HepG2 (cell line): ENCODE measurements around the gene ITGAV. TPM values are rescaled to one million over a fixed set of nuclear protein-coding genes. Genes with fewer than 3 reads are reported as not detected.

Experiments
- ARID2 ChIP-seq: sonication (generic); formaldehyde crosslinking; IDR thresholded peaks from 2 replicates; pipeline ENCODE4 v1.8.1; 2022; ENCODE audit warnings: mild to moderate bottlenecking, missing genetic modification reagents, borderline replicate concordance
- ATF1 ChIP-seq: IDR thresholded peaks from 2 replicates; pipeline ENCODE4 v1.6.1; 2016; ENCODE audit warnings: mild to moderate bottlenecking, control low read depth
- BRCA1 ChIP-seq: sonication (generic); formaldehyde crosslinking; IDR thresholded peaks from 2 replicates; pipeline ENCODE4 v1.4.0; 2020; ENCODE audit warnings: missing genetic modification reagents
- CERS6 ChIP-seq: sonication (generic); formaldehyde crosslinking; IDR thresholded peaks from 2 replicates; pipeline ENCODE4 v1.5.0; 2020; ENCODE audit warnings: missing genetic modification reagents
- EP300 ChIP-seq, 3 experiments: sonication (generic) in 1 of 3; formaldehyde crosslinking in 1 of 3; IDR thresholded peaks; 2 replicates each; pipeline versions ENCODE4 v1.5.1 to v1.6.1; 2011 to 2020; ENCODE audit warnings: low read depth in 2 of 3, low read length in 2 of 3, borderline replicate concordance in 1 of 3, improper control_type of control experiment in 1 of 3, mild to moderate bottlenecking in 1 of 3, missing genetic modification reagents in 1 of 3, moderate library complexity in 1 of 3
- HNF4G ChIP-seq, 2 experiments: sonication (generic) in 1 of 2; formaldehyde crosslinking in 1 of 2; IDR thresholded peaks; 2 replicates each; pipeline versions ENCODE4 v1.4.0 to v1.6.1; 2011 to 2020; ENCODE audit warnings: borderline replicate concordance in 2 of 2, low read depth in 2 of 2, mild to moderate bottlenecking in 2 of 2, low read length in 1 of 2, missing genetic modification reagents in 1 of 2, moderate library complexity in 1 of 2
- HOXA3 ChIP-seq: sonication (generic); formaldehyde crosslinking; IDR thresholded peaks from 2 replicates; pipeline ENCODE4 v1.5.0; 2020; ENCODE audit warnings: missing genetic modification reagents
- JUN ChIP-seq: sonication (generic); formaldehyde crosslinking; IDR thresholded peaks from 2 replicates; pipeline ENCODE4 v1.4.0; 2020; ENCODE audit warnings: mild to moderate bottlenecking, missing genetic modification reagents
- MATR3 ChIP-seq: sonication (generic); formaldehyde crosslinking; IDR thresholded peaks from 2 replicates; pipeline ENCODE4 v1.4.0; 2020; ENCODE audit warnings: missing genetic modification reagents
- NBN ChIP-seq: fragments of 450-650 bp; conservative IDR thresholded peaks from 2 replicates; pipeline ENCODE4 v1.6.1; 2017
- PLSCR1 ChIP-seq: sonication (generic); formaldehyde crosslinking; IDR thresholded peaks from 2 replicates; pipeline ENCODE4 v1.5.0; 2020; ENCODE audit warnings: missing genetic modification reagents, mild to moderate bottlenecking, borderline replicate concordance
- REXO4 ChIP-seq: sonication (generic); formaldehyde crosslinking; IDR thresholded peaks from 2 replicates; pipeline ENCODE4 v1.8.0; 2022; ENCODE audit warnings: missing genetic modification reagents, mild to moderate bottlenecking, borderline replicate concordance
- SCMH1 ChIP-seq: sonication (generic); formaldehyde crosslinking; IDR thresholded peaks from 2 replicates; pipeline ENCODE4 v1.9.0; 2021; ENCODE audit warnings: missing genetic modification reagents, mild to moderate bottlenecking, borderline replicate concordance
- TAF1 ChIP-seq: sonication (generic); formaldehyde crosslinking; IDR thresholded peaks from 2 replicates; pipeline ENCODE4 v1.4.0; 2020; ENCODE audit warnings: missing genetic modification reagents
- ZBTB3 ChIP-seq: sonication (generic); formaldehyde crosslinking; IDR thresholded peaks from 2 replicates; pipeline ENCODE4 v1.4.0; 2020; ENCODE audit warnings: low read depth, mild to moderate bottlenecking, moderate library complexity, missing genetic modification reagents, borderline replicate concordance
- ZNF33A ChIP-seq: sonication (generic); formaldehyde crosslinking; IDR thresholded peaks from 2 replicates; pipeline ENCODE4 v1.5.1; 2020; ENCODE audit warnings: missing genetic modification reagents, mild to moderate bottlenecking, moderate library complexity, borderline replicate concordance
- ZNF564 ChIP-seq: sonication (generic); formaldehyde crosslinking; IDR thresholded peaks from 2 replicates; pipeline ENCODE4 v1.8.1; 2023; ENCODE audit warnings: mild to moderate bottlenecking, missing genetic modification reagents
- ZNF674 ChIP-seq: sonication (generic); formaldehyde crosslinking; IDR thresholded peaks from 2 replicates; pipeline ENCODE4 v1.5.0; 2020; ENCODE audit warnings: low read depth, mild to moderate bottlenecking, missing genetic modification reagents
- ZSCAN21 ChIP-seq: sonication (generic); formaldehyde crosslinking; IDR thresholded peaks from 2 replicates; pipeline ENCODE4 v1.8.0; 2022; ENCODE audit warnings: mild to moderate bottlenecking, missing genetic modification reagents, moderate library complexity, borderline replicate concordance
- ZSCAN31 ChIP-seq: sonication (generic); formaldehyde crosslinking; IDR thresholded peaks from 2 replicates; pipeline ENCODE4 v1.5.0; 2020; ENCODE audit warnings: low read depth, mild to moderate bottlenecking, missing genetic modification reagents
- polyA plus RNA-seq, 8 experiments: library from polyadenylated mRNA; depleted of rRNA in 3 of 8; stranded (reverse) in 7 of 8; unstranded in 1 of 8; fragments of >200 nt; fragmentation: Illumina TruSeq in 4 of 8; extraction: Trizol in 4 of 8; gene quantifications; 2 replicates each; pipeline versions ENCODE4 v1.2.1 to v1.2.3, GENCODE V29; 2011 to 2016; ENCODE audit warnings: low read depth in 4 of 8, missing spikeins in 1 of 8, mixed read lengths in 1 of 8; ENCODE audit not compliant: insufficient read depth in 1 of 8
- total RNA-seq, 5 experiments: library from RNA; depleted of rRNA; stranded (reverse); fragments of >200 nt; fragmentation: Illumina TruSeq; extraction: Trizol; gene quantifications; 2 replicates each; pipeline ENCODE4 v1.2.3, GENCODE V29; 2016; ENCODE audit warnings: low read depth in 1 of 5
- TF ChIP-seq, protein P1 (sequence below): sonication (generic); formaldehyde crosslinking; IDR thresholded peaks from 2 replicates; pipeline ENCODE4 v1.4.0; 2020; ENCODE audit warnings: missing genetic modification reagents

ITGAV gene
- total and polyA plus RNA-seq, 2 of the 13 experiments (the other 11 are each of a cell fraction or from before 2014, with no cell fraction given) = 59.1 to 60.4 TPM

GRCh38 chr2:186575302-186575701 lies 14.6 kb upstream of the ITGAV start (continued):
- no peak for TF ChIP-seq PLSCR1 (CRISPR knock-in tag)
- no peak for TF ChIP-seq HNF4G (IDR thresholded peaks at IDR 0.05; ENCODE audit: borderline replicate concordance, low read depth, low read length)
- no peak for TF ChIP-seq HNF4G (CRISPR knock-in tag; IDR thresholded peaks at IDR 0.05; ENCODE audit: borderline replicate concordance, low read depth)
- TF ChIP-seq BRCA1 (CRISPR knock-in tag) = no peak
- no peak for TF ChIP-seq JUN (CRISPR knock-in tag)
- no peak for TF ChIP-seq TAF1 (CRISPR knock-in tag)
- no peak for TF ChIP-seq ZSCAN21 (CRISPR knock-in tag)
- peak in 1 of 2 experiments; percentile 54; a peak in 1 of 4 replicates for TF ChIP-seq EP300 (IDR thresholded peaks at IDR 0.05; ENCODE audit: low read depth in 2 of 2, low read length in 2 of 2)
- no peak for TF ChIP-seq EP300 (CRISPR knock-in tag; IDR thresholded peaks at IDR 0.05; ENCODE audit: borderline replicate concordance)
- no peak for TF ChIP-seq REXO4 (CRISPR knock-in tag)
- TF ChIP-seq ATF1 = no peak
- no peak for TF ChIP-seq NBN
- no peak for TF ChIP-seq ARID2 (CRISPR knock-in tag)
- TF ChIP-seq, protein P1, sequence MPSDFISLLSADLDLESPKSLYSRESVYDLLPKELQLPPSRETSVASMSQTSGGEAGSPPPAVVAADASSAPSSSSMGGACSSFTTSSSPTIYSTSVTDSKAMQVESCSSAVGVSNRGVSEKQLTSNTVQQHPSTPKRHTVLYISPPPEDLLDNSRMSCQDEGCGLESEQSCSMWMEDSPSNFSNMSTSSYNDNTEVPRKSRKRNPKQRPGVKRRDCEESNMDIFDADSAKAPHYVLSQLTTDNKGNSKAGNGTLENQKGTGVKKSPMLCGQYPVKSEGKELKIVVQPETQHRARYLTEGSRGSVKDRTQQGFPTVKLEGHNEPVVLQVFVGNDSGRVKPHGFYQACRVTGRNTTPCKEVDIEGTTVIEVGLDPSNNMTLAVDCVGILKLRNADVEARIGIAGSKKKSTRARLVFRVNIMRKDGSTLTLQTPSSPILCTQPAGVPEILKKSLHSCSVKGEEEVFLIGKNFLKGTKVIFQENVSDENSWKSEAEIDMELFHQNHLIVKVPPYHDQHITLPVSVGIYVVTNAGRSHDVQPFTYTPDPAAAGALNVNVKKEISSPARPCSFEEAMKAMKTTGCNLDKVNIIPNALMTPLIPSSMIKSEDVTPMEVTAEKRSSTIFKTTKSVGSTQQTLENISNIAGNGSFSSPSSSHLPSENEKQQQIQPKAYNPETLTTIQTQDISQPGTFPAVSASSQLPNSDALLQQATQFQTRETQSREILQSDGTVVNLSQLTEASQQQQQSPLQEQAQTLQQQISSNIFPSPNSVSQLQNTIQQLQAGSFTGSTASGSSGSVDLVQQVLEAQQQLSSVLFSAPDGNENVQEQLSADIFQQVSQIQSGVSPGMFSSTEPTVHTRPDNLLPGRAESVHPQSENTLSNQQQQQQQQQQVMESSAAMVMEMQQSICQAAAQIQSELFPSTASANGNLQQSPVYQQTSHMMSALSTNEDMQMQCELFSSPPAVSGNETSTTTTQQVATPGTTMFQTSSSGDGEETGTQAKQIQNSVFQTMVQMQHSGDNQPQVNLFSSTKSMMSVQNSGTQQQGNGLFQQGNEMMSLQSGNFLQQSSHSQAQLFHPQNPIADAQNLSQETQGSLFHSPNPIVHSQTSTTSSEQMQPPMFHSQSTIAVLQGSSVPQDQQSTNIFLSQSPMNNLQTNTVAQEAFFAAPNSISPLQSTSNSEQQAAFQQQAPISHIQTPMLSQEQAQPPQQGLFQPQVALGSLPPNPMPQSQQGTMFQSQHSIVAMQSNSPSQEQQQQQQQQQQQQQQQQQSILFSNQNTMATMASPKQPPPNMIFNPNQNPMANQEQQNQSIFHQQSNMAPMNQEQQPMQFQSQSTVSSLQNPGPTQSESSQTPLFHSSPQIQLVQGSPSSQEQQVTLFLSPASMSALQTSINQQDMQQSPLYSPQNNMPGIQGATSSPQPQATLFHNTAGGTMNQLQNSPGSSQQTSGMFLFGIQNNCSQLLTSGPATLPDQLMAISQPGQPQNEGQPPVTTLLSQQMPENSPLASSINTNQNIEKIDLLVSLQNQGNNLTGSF (CRISPR knock-in tag) = no peak
- TF ChIP-seq ZSCAN31 (CRISPR knock-in tag) = no peak
- TF ChIP-seq MATR3 (CRISPR knock-in tag) = no peak
- TF ChIP-seq SCMH1 (CRISPR knock-in tag) = no peak
- TF ChIP-seq CERS6 (CRISPR knock-in tag) = no peak
- TF ChIP-seq ZNF674 = no peak
- no peak for TF ChIP-seq ZNF33A (CRISPR knock-in tag)
- no peak for TF ChIP-seq ZBTB3 (CRISPR knock-in tag)
- TF ChIP-seq HOXA3 = no peak
- TF ChIP-seq ZNF564 (CRISPR knock-in tag) = no peak
